ENCODE measurements around the gene TANGO2. TPM values are rescaled to one million over a fixed set of nuclear protein-coding genes. Genes with fewer than 3 reads are reported as not detected.
A peak's percentile ranks its signal among the peaks of the same experiment; 100 is the strongest.

Gene TANGO2
- total and polyA plus RNA-seq, 9 of the 15 experiments (the other 6 are each of a cell fraction or from before 2014, with no cell fraction given): 15.5 to 94.9 (median 70.1) TPM

GRCh38 chr22:20066617-20067383, 45.9 kb downstream of the TANGO2 start (continued):
- TF ChIP-seq, protein P1, sequence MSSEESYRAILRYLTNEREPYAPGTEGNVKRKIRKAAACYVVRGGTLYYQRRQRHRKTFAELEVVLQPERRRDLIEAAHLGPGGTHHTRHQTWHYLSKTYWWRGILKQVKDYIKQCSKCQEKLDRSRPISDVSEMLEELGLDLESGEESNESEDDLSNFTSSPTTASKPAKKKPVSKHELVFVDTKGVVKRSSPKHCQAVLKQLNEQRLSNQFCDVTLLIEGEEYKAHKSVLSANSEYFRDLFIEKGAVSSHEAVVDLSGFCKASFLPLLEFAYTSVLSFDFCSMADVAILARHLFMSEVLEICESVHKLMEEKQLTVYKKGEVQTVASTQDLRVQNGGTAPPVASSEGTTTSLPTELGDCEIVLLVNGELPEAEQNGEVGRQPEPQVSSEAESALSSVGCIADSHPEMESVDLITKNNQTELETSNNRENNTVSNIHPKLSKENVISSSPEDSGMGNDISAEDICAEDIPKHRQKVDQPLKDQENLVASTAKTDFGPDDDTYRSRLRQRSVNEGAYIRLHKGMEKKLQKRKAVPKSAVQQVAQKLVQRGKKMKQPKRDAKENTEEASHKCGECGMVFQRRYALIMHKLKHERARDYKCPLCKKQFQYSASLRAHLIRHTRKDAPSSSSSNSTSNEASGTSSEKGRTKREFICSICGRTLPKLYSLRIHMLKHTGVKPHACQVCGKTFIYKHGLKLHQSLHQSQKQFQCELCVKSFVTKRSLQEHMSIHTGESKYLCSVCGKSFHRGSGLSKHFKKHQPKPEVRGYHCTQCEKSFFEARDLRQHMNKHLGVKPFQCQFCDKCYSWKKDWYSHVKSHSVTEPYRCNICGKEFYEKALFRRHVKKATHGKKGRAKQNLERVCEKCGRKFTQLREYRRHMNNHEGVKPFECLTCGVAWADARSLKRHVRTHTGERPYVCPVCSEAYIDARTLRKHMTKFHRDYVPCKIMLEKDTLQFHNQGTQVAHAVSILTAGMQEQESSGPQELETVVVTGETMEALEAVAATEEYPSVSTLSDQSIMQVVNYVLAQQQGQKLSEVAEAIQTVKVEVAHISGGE (CRISPR knock-in tag; IDR thresholded peaks at IDR 0.05): 0 out of 6 replicates have a peak, but pooled peaks of 1 of the 3 experiments have one; percentile 14
- TF ChIP-seq, protein P2, sequence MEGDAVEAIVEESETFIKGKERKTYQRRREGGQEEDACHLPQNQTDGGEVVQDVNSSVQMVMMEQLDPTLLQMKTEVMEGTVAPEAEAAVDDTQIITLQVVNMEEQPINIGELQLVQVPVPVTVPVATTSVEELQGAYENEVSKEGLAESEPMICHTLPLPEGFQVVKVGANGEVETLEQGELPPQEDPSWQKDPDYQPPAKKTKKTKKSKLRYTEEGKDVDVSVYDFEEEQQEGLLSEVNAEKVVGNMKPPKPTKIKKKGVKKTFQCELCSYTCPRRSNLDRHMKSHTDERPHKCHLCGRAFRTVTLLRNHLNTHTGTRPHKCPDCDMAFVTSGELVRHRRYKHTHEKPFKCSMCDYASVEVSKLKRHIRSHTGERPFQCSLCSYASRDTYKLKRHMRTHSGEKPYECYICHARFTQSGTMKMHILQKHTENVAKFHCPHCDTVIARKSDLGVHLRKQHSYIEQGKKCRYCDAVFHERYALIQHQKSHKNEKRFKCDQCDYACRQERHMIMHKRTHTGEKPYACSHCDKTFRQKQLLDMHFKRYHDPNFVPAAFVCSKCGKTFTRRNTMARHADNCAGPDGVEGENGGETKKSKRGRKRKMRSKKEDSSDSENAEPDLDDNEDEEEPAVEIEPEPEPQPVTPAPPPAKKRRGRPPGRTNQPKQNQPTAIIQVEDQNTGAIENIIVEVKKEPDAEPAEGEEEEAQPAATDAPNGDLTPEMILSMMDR (IDR thresholded peaks at IDR 0.05 in 2 of 3, conservative IDR thresholded peaks at IDR 0.05 in 1 of 3; ENCODE audit: insufficient read depth in 2 of 3, low read depth in 1 of 3, low read length in 3 of 3): 0 out of 6 replicates have a peak, but pooled peaks of 1 of the 3 experiments have one; percentile 3
- TF ChIP-seq POLR2AphosphoS2 (IDR thresholded peaks at IDR 0.05; ENCODE audit: low read length) (peak; percentile 80; the same call in 1 of the 2 replicates), POLR2A (conservative IDR thresholded peaks at IDR 0.05) (peak; percentile 59; the same call in 1 of the 2 replicates), ZBTB7A (IDR thresholded peaks at IDR 0.05; ENCODE audit: borderline replicate concordance, control insufficient read depth, low read depth, low read length) (0 out of 2 replicates have a peak, but pooled peaks have one; percentile 31), FIP1L1 (IDR thresholded peaks at IDR 0.05; ENCODE audit: low read depth, low read length, poor library complexity, severe bottlenecking) (no peak), ZNF830 (CRISPR knock-in tag; IDR thresholded peaks at IDR 0.05) (0 out of 2 replicates have a peak, but pooled peaks have one; percentile 9), ZBTB43 (CRISPR knock-in tag; IDR thresholded peaks at IDR 0.05) (no peak), NCOA2 (IDR thresholded peaks at IDR 0.05; ENCODE audit: partially characterized antibody in 2 of 2) (no peak), ZBED1 (IDR thresholded peaks at IDR 0.05) (no peak), FOXJ2 (tag; IDR thresholded peaks at IDR 0.05) (no peak), CSDE1 (IDR thresholded peaks at IDR 0.05) (0 out of 4 replicates have a peak, but pooled peaks of 1 of the 2 experiments have one; percentile 9), PCBP1 (IDR thresholded peaks at IDR 0.05; ENCODE audit: low read depth, low read length, poor library complexity, severe bottlenecking) (no peak), NFRKB (IDR thresholded peaks at IDR 0.05; ENCODE audit: low read depth) (no peak), NR4A1 (CRISPR knock-in tag; IDR thresholded peaks at IDR 0.05) (0 out of 2 replicates have a peak, but pooled peaks have one; percentile 1), NR4A1 (tag; IDR thresholded peaks at IDR 0.05) (no peak)
- TF ChIP-seq, protein P3, sequence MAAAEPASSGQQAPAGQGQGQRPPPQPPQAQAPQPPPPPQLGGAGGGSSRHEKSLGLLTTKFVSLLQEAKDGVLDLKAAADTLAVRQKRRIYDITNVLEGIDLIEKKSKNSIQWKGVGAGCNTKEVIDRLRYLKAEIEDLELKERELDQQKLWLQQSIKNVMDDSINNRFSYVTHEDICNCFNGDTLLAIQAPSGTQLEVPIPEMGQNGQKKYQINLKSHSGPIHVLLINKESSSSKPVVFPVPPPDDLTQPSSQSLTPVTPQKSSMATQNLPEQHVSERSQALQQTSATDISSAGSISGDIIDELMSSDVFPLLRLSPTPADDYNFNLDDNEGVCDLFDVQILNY (CRISPR knock-in tag; IDR thresholded peaks at IDR 0.05): no peak

Measured in K562 (cell line).